CD4-positive, alpha-beta T cell (primary cell): ENCODE results near the gene RNF113A. TPM values are rescaled to one million over a fixed set of nuclear protein-coding genes. Genes with fewer than 3 reads are reported as not detected.
A peak's percentile ranks its signal among the peaks of the same experiment; 100 is the strongest.

ENCODE experiments used
- ATAC-seq: fragments of 200-7000 bp; cut with Tn5 transposase; one replicate; pipeline ENCODE4 v1.10.0; 2022; ENCODE audit warnings: mild to moderate bottlenecking; ENCODE audit not compliant: poor library complexity
- CTCF ChIA-PET: fragments of 350-600 bp; sonication (Branson Sonifier 250); formaldehyde crosslinking; loops from one replicate; lab custom pipeline; 2021; ENCODE audit warnings: antibody characterized with exemption, inconsistent platforms; lab: Charles Lee
- POLR2A ChIA-PET: fragments of 350-600 bp; sonication (Branson Sonifier 250); formaldehyde crosslinking; loops from one replicate; lab custom pipeline; 2021; ENCODE audit warnings: antibody characterized with exemption, inconsistent platforms; lab: Charles Lee
- DNase-seq, 14 experiments: peaks; one replicate each; pipeline ENCODE4 v3.0.0-alpha.2; 2013 to 2020; ENCODE audit warnings: mixed read lengths in 2 of 14
- H3K27ac ChIP-seq, 2 donors: one replicate each; pipeline versions ENCODE4 v1.5.1 to v1.7.0; 2013; ENCODE audit warnings: low read length in 2 of 2, low read depth in 1 of 2, mild to moderate bottlenecking in 1 of 2
- H3K27me3 ChIP-seq, 2 experiments: 1 replicate in 1 of 2; 2 replicates in 1 of 2; pipeline versions ENCODE4 v1.6.1 to v1.7.0; 2013; ENCODE audit warnings: low read length in 2 of 2, control low read depth in 1 of 2, mild to moderate bottlenecking in 1 of 2, moderate library complexity in 1 of 2; ENCODE audit not compliant: insufficient read depth in 2 of 2, control insufficient read depth in 1 of 2
- H3K36me3 ChIP-seq: one replicate; pipeline ENCODE4 v1.6.1; 2013; ENCODE audit warnings: low read length, control low read depth; ENCODE audit not compliant: insufficient read depth
- H3K4me1 ChIP-seq: one replicate; pipeline ENCODE4 v1.6.1; 2013; ENCODE audit warnings: low read length, control low read depth; ENCODE audit not compliant: insufficient read depth
- H3K4me3 ChIP-seq: one replicate; pipeline ENCODE4 v1.5.1; 2013; ENCODE audit warnings: mild to moderate bottlenecking, low read length, moderate library complexity
- H3K9me3 ChIP-seq, 2 experiments: 1 replicate in 1 of 2; 2 replicates in 1 of 2; pipeline versions ENCODE4 v1.6.1 to v1.7.0; 2013; ENCODE audit warnings: low read length in 2 of 2, mild to moderate bottlenecking in 2 of 2, control low read depth in 1 of 2, moderate library complexity in 1 of 2; ENCODE audit not compliant: control insufficient read depth in 1 of 2, insufficient read depth in 1 of 2
- H3K27ac Mint-ChIP-seq: one replicate; pipeline ENCODE4 v1.8.0; 2020; ENCODE audit warnings: mixed read lengths
- H3K27me3 Mint-ChIP-seq: one replicate; pipeline ENCODE4 v1.8.0; 2021; ENCODE audit warnings: mixed read lengths
- H3K36me3 Mint-ChIP-seq: one replicate; pipeline ENCODE4 v1.8.0; 2021; ENCODE audit warnings: low read depth, mixed read lengths
- H3K4me1 Mint-ChIP-seq: one replicate; pipeline ENCODE4 v1.8.0; 2021; ENCODE audit warnings: low read depth, mixed read lengths
- H3K4me3 Mint-ChIP-seq: one replicate; pipeline ENCODE4 v1.8.0; 2020; ENCODE audit warnings: mild to moderate bottlenecking, mixed read lengths
- H3K9me3 Mint-ChIP-seq: one replicate; pipeline ENCODE4 v1.8.0; 2020; ENCODE audit warnings: mixed read lengths
- CTCF ChIP-seq: fragments of 200-600 bp; IDR thresholded peaks from one replicate; pipeline ENCODE4 v1.8.0; 2022; ENCODE audit warnings: antibody characterized with exemption, mild to moderate bottlenecking
- intact Hi-C, 2 experiments: fragments of 100-400 bp; cut with DNase I in 1 of 2; cut with micrococcal nuclease in 1 of 2; formaldehyde crosslinking; loops; one replicate each; pipeline versions ENCODE4 v1.15.1 to v1.9.0; 2023 to 2025; cut with DNase I, micrococcal nuclease
- polyA plus RNA-seq, 2 donors: library from polyadenylated mRNA; unstranded; fragments of 120-200 nt; gene quantifications; one replicate each; pipeline ENCODE4 v1.2.1, GENCODE V29; 2013
- total RNA-seq, 174 experiments: library from RNA in 2 of 174; stranded (reverse) in 2 of 174; gene quantifications; one replicate each; pipeline ENCODE4 v1.2.3 and lab custom pipeline; 2021 to 2026

RNF113A gene
- total RNA-seq (10 to 100 TPM; 32.5 to 33.5 TPM), total RNA-seq (lab: John Stamatoyannopoulos, UW) (9.7 to 43.4 (median 26.4) reads per million in 172 experiments)
- polyA plus RNA-seq (2013, experiment 1 of 2), result 41.8 TPM
- 48.9 TPM for polyA plus RNA-seq (2013, experiment 2 of 2)

GRCh38 chrX:119871599-119872395, at the start of gene RNF113A, which contains the start of gene NDUFA1:
RNF113A (minus strand) TSS chrX:119871733; CDS start chrX:119871613, 120 bp downstream.
NDUFA1 (plus strand) TSS chrX:119871832; CDS start chrX:119871912, 80 bp downstream.
- Histone ChIP-seq H3K27ac (peak within 1 kb of the TSS; percentile 87 to 96), H3K27me3 (no peaks in the 10 kb centered on the region), H3K9me3 (no peaks in the 10 kb centered on the region), H3K4me3 (peak within 1 kb of the TSS; percentile 86), H3K36me3 (peaks cover 25% of the 10 kb centered on the region), H3K4me1 (peaks cover 21% of the 10 kb centered on the region)
- peaks cover 27% of the 10 kb centered on the region for H3K4me1 Mint-ChIP-seq
- CTCF ChIA-PET, result interaction anchor here (0.6 kb wide), 1 partner anchor 53 kb away, joined by 3 read pairs; no protein-coding TSS in a partner anchor
- H3K27me3 Mint-ChIP-seq, result no peaks in the 10 kb centered on the region
- peak; percentile 87 for ATAC-seq
- DNase-seq, result peak; percentile 72 to 95 (median 82)
- peak within 1 kb of the TSS; percentile 97 for H3K4me3 Mint-ChIP-seq
- POLR2A ChIA-PET, result interaction anchor here (0.6 to 3.0 kb wide), 13 partner anchors 16 to 690 kb away, joined by 3 to 63 read pairs (median 6); partner anchors contain the start of genes RPL39, SEPTIN6, SLC25A5 and UPF3B
- H3K36me3 Mint-ChIP-seq, result peaks cover 43% of the 10 kb centered on the region
- H3K9me3 Mint-ChIP-seq, result no peaks in the 10 kb centered on the region
- H3K27ac Mint-ChIP-seq, result peak within 1 kb of the TSS; percentile 94
- no peak for TF ChIP-seq CTCF
- intact Hi-C loops, result loop anchor here (1.0 to 10.0 kb wide), 7 partner anchors 15 to 297 kb away; partner anchors contain the start of genes NKAP (in 1 of the 2), RPL39 (in 1 of the 2), UBE2A (in 1 of the 2) and UPF3B (in 1 of the 2)

GRCh38 chrX:119919835-119920585, 48.5 kb upstream of the RNF113A start:
- DNase-seq, result no peak
- POLR2A ChIA-PET, result no interaction called here

More at GRCh38 chrX:119919835-119920585, 48.5 kb upstream of the RNF113A start:
- Mint-ChIP-seq H3K9me3 (no peaks in the 10 kb centered on the region), H3K4me3 (no peak overlapping the region), H3K36me3 (peaks cover 13% of the 10 kb centered on the region), H3K4me1 (no peaks in the 10 kb centered on the region), H3K27me3 (no peaks in the 10 kb centered on the region), H3K27ac (no peak overlapping the region)
- CTCF ChIA-PET, result no interaction called here
- H3K27me3 ChIP-seq, result no peaks in the 10 kb centered on the region
- ATAC-seq, result no peak
- TF ChIP-seq CTCF, result no peak
- peaks cover 3% of the 10 kb centered on the region for H3K36me3 ChIP-seq
- intact Hi-C loops, result no loop called here
- H3K4me3 ChIP-seq, result no peak overlapping the region
- H3K27ac ChIP-seq, result no peak overlapping the region
- no peaks in the 10 kb centered on the region for H3K4me1 ChIP-seq
- H3K9me3 ChIP-seq, result no peaks in the 10 kb centered on the region
